Chondrocyte (in vitro differentiated cells): ENCODE results near the gene ELMO1. TPM values are rescaled to one million over a fixed set of nuclear protein-coding genes. Genes with fewer than 3 reads are reported as not detected.

Source experiments
- DNase-seq: peaks from one replicate; pipeline ENCODE4 v3.0.0; 2021; ENCODE audit warnings: mixed read lengths, low spot score
- H3K27ac Mint-ChIP-seq: one replicate; pipeline ENCODE4 v1.8.0; 2021; ENCODE audit warnings: mild to moderate bottlenecking, moderate library complexity, mixed read lengths; ENCODE audit not compliant: unreplicated experiment
- H3K27me3 Mint-ChIP-seq: 2 replicates; pipeline ENCODE4 v1.8.0; 2021; ENCODE audit warnings: low read depth, mixed read lengths
- H3K36me3 Mint-ChIP-seq: 2 replicates; pipeline ENCODE4 v1.8.0; 2021; ENCODE audit warnings: low read depth, mixed read lengths
- H3K4me1 Mint-ChIP-seq: 2 replicates; pipeline ENCODE4 v1.8.0; 2021; ENCODE audit warnings: low read depth, mild to moderate bottlenecking, mixed read lengths
- H3K4me3 Mint-ChIP-seq: one replicate; pipeline ENCODE4 v1.8.0; 2021; ENCODE audit warnings: mild to moderate bottlenecking, moderate library complexity, mixed read lengths; ENCODE audit not compliant: unreplicated experiment
- H3K9me3 Mint-ChIP-seq: 2 replicates; pipeline ENCODE4 v1.8.0; 2021; ENCODE audit warnings: low read depth, mixed read lengths
- CTCF ChIP-seq: fragments of 200-600 bp; sonication (generic); IDR thresholded peaks from 2 replicates; pipeline ENCODE4 v1.5.0; 2021; ENCODE audit warnings: antibody characterized with exemption, mild to moderate bottlenecking, moderate library complexity
- total RNA-seq: library from RNA; stranded (reverse); gene quantifications from 3 replicates; pipeline ENCODE4 v1.2.1, GENCODE V29; 2021

Gene ELMO1
- total RNA-seq, 1 donor from 2014 or later, result 0.42 TPM

- H3K9me3 Mint-ChIP-seq, result no peaks in the 10 kb centered on the region
- no peaks in the 10 kb centered on the region for H3K36me3 Mint-ChIP-seq
- H3K4me1 Mint-ChIP-seq, result no peaks in the 10 kb centered on the region
- no peak overlapping the region for H3K27ac Mint-ChIP-seq
- no peaks in the 10 kb centered on the region for H3K27me3 Mint-ChIP-seq
- no peak overlapping the region for H3K4me3 Mint-ChIP-seq
- no peak for DNase-seq
- TF ChIP-seq CTCF, result no peak
Observed at GRCh38 chr7:37428681-37429434, 19.8 kb downstream of the ELMO1 start.

GRCh38 chr7:37427276-37427940, 21.3 kb downstream of the ELMO1 start:
- Mint-ChIP-seq H3K36me3 (no peaks in the 10 kb centered on the region), H3K9me3 (no peaks in the 10 kb centered on the region), H3K27ac (no peak overlapping the region), H3K27me3 (no peaks in the 10 kb centered on the region), H3K4me3 (no peak overlapping the region), H3K4me1 (no peaks in the 10 kb centered on the region)
- TF ChIP-seq CTCF, result no peak
- DNase-seq, result no peak

- DNase-seq, result no peak
- H3K9me3 Mint-ChIP-seq, result no peaks in the 10 kb centered on the region
Observed at GRCh38 chr7:37425498-37425897, 23.2 kb downstream of the ELMO1 start.

DNA sequence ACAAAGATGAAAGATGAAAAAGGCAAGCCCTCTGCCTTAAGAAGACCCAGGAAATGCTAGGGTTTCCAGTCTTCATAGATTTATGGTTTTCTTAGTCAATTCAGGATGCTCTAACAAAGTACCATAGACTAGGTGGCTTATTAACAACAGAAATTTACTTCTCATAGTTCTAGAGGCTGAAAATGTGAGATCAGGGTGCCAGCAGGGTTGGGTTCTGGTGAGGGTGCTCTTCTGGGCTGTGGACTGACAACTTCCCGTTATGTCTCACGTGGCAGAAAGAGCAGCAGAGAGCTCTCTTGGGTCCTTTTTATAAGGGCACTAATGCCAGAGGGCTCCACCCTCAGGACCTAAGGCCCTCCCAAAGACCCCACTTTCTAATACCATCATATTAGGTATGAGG, 23.7 kb downstream of the ELMO1 start:
- Mint-ChIP-seq H3K4me3 (no peak overlapping the region), H3K27me3 (peaks cover 2% of the 10 kb centered on the region), H3K27ac (no peak overlapping the region), H3K9me3 (no peaks in the 10 kb centered on the region), H3K36me3 (no peaks in the 10 kb centered on the region), H3K4me1 (no peaks in the 10 kb centered on the region)
- no peak for DNase-seq
- no peak for TF ChIP-seq CTCF

More at GRCh38 chr7:37425498-37425897, 23.2 kb downstream of the ELMO1 start:
- Mint-ChIP-seq H3K27me3 (peaks cover 1% of the 10 kb centered on the region), H3K27ac (no peak overlapping the region), H3K4me1 (no peaks in the 10 kb centered on the region), H3K4me3 (no peak overlapping the region), H3K36me3 (no peaks in the 10 kb centered on the region)
- TF ChIP-seq CTCF, result no peak

- Mint-ChIP-seq H3K9me3 (no peaks in the 10 kb centered on the region), H3K36me3 (no peaks in the 10 kb centered on the region), H3K27ac (no peak overlapping the region), H3K27me3 (peaks cover 3% of the 10 kb centered on the region), H3K4me1 (no peaks in the 10 kb centered on the region), H3K4me3 (no peak overlapping the region)
- DNase-seq, result no peak
- no peak for TF ChIP-seq CTCF
Observed at GRCh38 chr7:37424521-37424920, 24.1 kb downstream of the ELMO1 start.
